Kidney (tissue), 14 donors: ENCODE results near the gene SUMO3. TPM values are rescaled to one million over a fixed set of nuclear protein-coding genes. Genes with fewer than 3 reads are reported as not detected.
A peak's percentile ranks its signal among the peaks of the same experiment; 100 is the strongest.

Source experiments
- DNase-seq, 5 donors: peaks; one replicate each; pipeline ENCODE4 v3.0.0-alpha.2; 2013 to 2020
- FAIRE-seq: peaks from 2 replicates; lab custom pipeline; 2012; peaks lifted over from hg19 to GRCh38; lab: Jason Lieb, UNC
- H3K27ac ChIP-seq, 2 donors: one replicate each; pipeline ENCODE4 v1.7.0; 2013; ENCODE audit warnings: low read depth in 2 of 2, low read length in 2 of 2, inconsistent platforms in 1 of 2
- H3K27me3 ChIP-seq: one replicate; pipeline ENCODE4 v1.7.1; 2013; ENCODE audit warnings: low read length, inconsistent platforms; ENCODE audit not compliant: control insufficient read depth, insufficient read depth
- H3K36me3 ChIP-seq, 3 donors: one replicate each; pipeline versions ENCODE4 v1.7.0 to v1.7.1; 2013; ENCODE audit warnings: low read length in 3 of 3, control low read depth in 1 of 3, inconsistent platforms in 1 of 3; ENCODE audit not compliant: insufficient read depth in 3 of 3, control insufficient read depth in 2 of 3
- H3K4me1 ChIP-seq, 3 donors: one replicate each; pipeline versions ENCODE4 v1.7.0 to v1.7.1; 2013; ENCODE audit warnings: low read length in 3 of 3, inconsistent platforms in 1 of 3, low read depth in 1 of 3; ENCODE audit not compliant: control insufficient read depth in 2 of 3, insufficient read depth in 2 of 3
- H3K4me3 ChIP-seq, 3 donors: one replicate each; pipeline versions ENCODE4 v1.7.0 to v1.8.1; 2013; ENCODE audit warnings: low read length in 3 of 3, control low read depth in 1 of 3, inconsistent platforms in 1 of 3
- H3K9ac ChIP-seq, 3 donors: one replicate each; pipeline versions ENCODE4 v1.7.0 to v1.7.1; 2013; ENCODE audit warnings: low read length in 3 of 3, control low read depth in 1 of 3, inconsistent platforms in 1 of 3
- H3K9me3 ChIP-seq, 3 donors: one replicate each; pipeline versions ENCODE4 v1.7.0 to v1.7.1; 2013; ENCODE audit warnings: low read length in 3 of 3, control low read depth in 1 of 3, inconsistent platforms in 1 of 3; ENCODE audit not compliant: control insufficient read depth in 2 of 3, insufficient read depth in 1 of 3
- CTCF ChIP-seq: IDR thresholded peaks from 3 replicates; pipeline ENCODE4 v1.5.1; 2012; ENCODE audit warnings: mild to moderate bottlenecking, moderate library complexity, borderline replicate concordance; ENCODE audit not compliant: insufficient read depth; ENCODE audit errors: extremely low read depth
- intact Hi-C: fragments of 100-400 bp; cut with DNase I; formaldehyde crosslinking; loops from one replicate; pipeline ENCODE4 v1.11.1; 2022
- polyA plus RNA-seq: library from polyadenylated mRNA; stranded (reverse); fragments of 350-450 nt; fragmentation: Illumina TruSeq; extraction: RNeasy Lipid Tissue Mini Kit (QIAGEN cat#74804); gene quantifications from one replicate; pipeline ENCODE4 v1.2.3, GENCODE V29; 2014; ENCODE audit warnings: low read depth, low replicate concordance; ENCODE audit not compliant: insufficient read depth
- total RNA-seq: library from RNA; stranded (reverse); fragmentation: NEBNext Ultra II Directional; extraction: Animal tissue kit (Norgen Biotek cat#: 25700); gene quantifications from one replicate; pipeline ENCODE4 v1.2.1, GENCODE V29; 2021
- donor health status: control.
- donor health status: control.
- donor health status: control.
- donor health status: control.
- donor health status: control.
- donor health status: DM: yes; HTN: yes; CAD: no.
- donor health status: Normal renal cell carcinoma (clear cell type).

SUMO3 gene
- total and polyA plus RNA-seq, 2 donors from 2014 or later, result 88.6 to 89.9 TPM

GRCh38 chr21:44853601-44854390 is 35.9 kb upstream of the SUMO3 start:
- no peak overlapping the region for H3K27ac ChIP-seq
- FAIRE-seq (no peak), DNase-seq (peak in 1 of 5 donors; percentile 48)
- H3K9ac ChIP-seq, result no peak overlapping the region
- peaks cover 0 to 12% (median 9%) of the 10 kb centered on the region in 3 donors for H3K4me1 ChIP-seq
- intact Hi-C loops, result no loop called here
- no peak for TF ChIP-seq CTCF
- H3K27me3 ChIP-seq, result no peaks in the 10 kb centered on the region
- H3K36me3 ChIP-seq, result peaks cover 0 to 55% (median 33%) of the 10 kb centered on the region in 3 donors
- H3K4me3 ChIP-seq, result no peak overlapping the region
- H3K9me3 ChIP-seq, result no peaks in the 10 kb centered on the region

GRCh38 chr21:44850905-44851657 is 33.2 kb upstream of the SUMO3 start:
- Histone ChIP-seq H3K4me1 (peaks cover 0 to 18% (median 17%) of the 10 kb centered on the region in 3 donors), H3K9me3 (no peaks in the 10 kb centered on the region), H3K27me3 (no peaks in the 10 kb centered on the region), H3K9ac (no peak overlapping the region), H3K27ac (no peak overlapping the region), H3K4me3 (no peak overlapping the region), H3K36me3 (peaks cover 0 to 44% (median 27%) of the 10 kb centered on the region in 3 donors)
- peak in 1 of 5 donors; percentile 69 for DNase-seq
- intact Hi-C loops, result no loop called here
- TF ChIP-seq CTCF, result no peak
- no peak for FAIRE-seq

- intact Hi-C loops, result no loop called here
- DNase-seq, result peak in 1 of 5 donors; percentile 70
Observed at GRCh38 chr21:44850208-44850800, 32.4 kb upstream of the SUMO3 start.

More at GRCh38 chr21:44850208-44850800, 32.4 kb upstream of the SUMO3 start:
- no peak overlapping the region for H3K9ac ChIP-seq
- no peak overlapping the region for H3K27ac ChIP-seq
- no peak for TF ChIP-seq CTCF
- no peak for FAIRE-seq
- H3K36me3 ChIP-seq, result peaks cover 0 to 36% (median 25%) of the 10 kb centered on the region in 3 donors
- H3K27me3 ChIP-seq, result no peaks in the 10 kb centered on the region
- H3K9me3 ChIP-seq, result no peaks in the 10 kb centered on the region
- no peak overlapping the region for H3K4me3 ChIP-seq
- peaks cover 0 to 23% (median 19%) of the 10 kb centered on the region in 3 donors for H3K4me1 ChIP-seq
